Umbilical cord (tissue), 2 donors: ENCODE data around the gene CEP55. TPM values are rescaled to one million over a fixed set of nuclear protein-coding genes. Genes with fewer than 3 reads are reported as not detected.

ENCODE experiments used
- DNase-seq: peaks from one replicate; pipeline ENCODE4 v3.0.0-alpha.2; 2015; ENCODE audit warnings: low spot score
- total RNA-seq: library from RNA; depleted of rRNA; stranded (reverse); fragments of >200 nt; gene quantifications from one replicate; pipeline ENCODE4 v1.2.3, GENCODE V29; 2014; ENCODE audit warnings: low replicate concordance; ENCODE audit not compliant: insufficient read depth

CEP55 gene
- total RNA-seq, 1 donor from 2014 or later, result 8.7 TPM

- DNase-seq, result no peak
Observed at GRCh38 chr10:93469454-93469853, 27.0 kb upstream of the CEP55 start.

GRCh38 chr10:93471110-93471651 lies 25.2 kb upstream of the CEP55 start:
- DNase-seq, result peak; percentile 61

GRCh38 chr10:93473161-93473560 lies 23.3 kb upstream of the CEP55 start:
- no peak for DNase-seq

GRCh38 chr10:93473804-93474472 lies 22.5 kb upstream of the CEP55 start:
- DNase-seq, result no peak

- DNase-seq, result no peak
Observed at GRCh38 chr10:93475227-93475626, 21.2 kb upstream of the CEP55 start.

GRCh38 chr10:93475871-93476270 lies 20.5 kb upstream of the CEP55 start:
- DNase-seq, result no peak

- DNase-seq, result no peak
Observed at GRCh38 chr10:93476756-93477155, 19.7 kb upstream of the CEP55 start.

- DNase-seq, result no peak
Observed at GRCh38 chr10:93478873-93479272, 17.5 kb upstream of the CEP55 start.

- no peak for DNase-seq
Observed at GRCh38 chr10:93481637-93482144, 14.7 kb upstream of the CEP55 start.

GRCh38 chr10:93482145-93482834 lies 14.1 kb upstream of the CEP55 start, which contains the start of gene MYOF:
Gene MYOF, minus strand, starts transcription at chr10:93482334. Its CDS starts 140 bp downstream, at chr10:93482194.
- peak; percentile 91 for DNase-seq

GRCh38 chr10:93485690-93486089 lies 10.7 kb upstream of the CEP55 start:
- no peak for DNase-seq

GRCh38 chr10:93488956-93489528 lies 7.4 kb upstream of the CEP55 start:
- no peak for DNase-seq

- DNase-seq, result no peak
Observed at GRCh38 chr10:93491602-93492121, 4.8 kb upstream of the CEP55 start.

GRCh38 chr10:93493162-93493561 lies 3.2 kb upstream of the CEP55 start:
- no peak for DNase-seq

GRCh38 chr10:93494494-93494893 lies 1.9 kb upstream of the CEP55 start:
- DNase-seq, result no peak

GRCh38 chr10:93495654-93496321 lies 624 bp upstream of the CEP55 start:
- peak; percentile 67 for DNase-seq

- DNase-seq, result no peak
Observed at GRCh38 chr10:93498166-93498565, 1.8 kb downstream of the CEP55 start.

- no peak for DNase-seq
Observed at GRCh38 chr10:93501650-93502049, 5.2 kb downstream of the CEP55 start.

- no peak for DNase-seq
Observed at GRCh38 chr10:93503075-93503474, 6.7 kb downstream of the CEP55 start.

- no peak for DNase-seq
Observed at GRCh38 chr10:93505075-93505474, 8.7 kb downstream of the CEP55 start.

- DNase-seq, result no peak
Observed at GRCh38 chr10:93509816-93510215, 13.4 kb downstream of the CEP55 start.

- DNase-seq, result no peak
Observed at GRCh38 chr10:93512565-93512964, 16.2 kb downstream of the CEP55 start.
